T-helper 22 cell (primary cell): ENCODE results near the gene SUN2.

Experiments
- DNase-seq: peaks from one replicate; pipeline ENCODE4 v3.0.0-alpha.2; 2020; ENCODE audit warnings: low read depth

SUN2 gene

DNA sequence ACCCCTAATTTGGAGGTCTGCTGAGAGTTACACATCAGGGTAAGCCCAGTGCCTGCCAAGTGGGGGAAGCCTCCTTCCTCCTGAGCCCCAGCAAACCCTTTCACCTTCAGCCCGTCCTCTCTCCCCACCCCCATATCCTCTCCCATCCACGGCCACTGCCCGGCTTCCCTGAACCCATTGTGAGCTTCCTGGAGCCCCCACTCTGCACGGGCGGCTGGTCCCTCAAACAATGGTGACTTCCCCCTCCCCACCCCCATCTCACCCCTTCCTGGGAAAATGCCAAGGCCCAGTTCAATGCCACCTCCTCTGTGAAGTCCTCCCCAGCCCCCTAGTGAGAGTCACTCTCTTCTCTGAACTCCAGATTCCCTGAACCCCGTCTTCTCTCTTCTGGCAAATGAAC is 20.3 kb upstream of the SUN2 start:
- no peak for DNase-seq

DNA sequence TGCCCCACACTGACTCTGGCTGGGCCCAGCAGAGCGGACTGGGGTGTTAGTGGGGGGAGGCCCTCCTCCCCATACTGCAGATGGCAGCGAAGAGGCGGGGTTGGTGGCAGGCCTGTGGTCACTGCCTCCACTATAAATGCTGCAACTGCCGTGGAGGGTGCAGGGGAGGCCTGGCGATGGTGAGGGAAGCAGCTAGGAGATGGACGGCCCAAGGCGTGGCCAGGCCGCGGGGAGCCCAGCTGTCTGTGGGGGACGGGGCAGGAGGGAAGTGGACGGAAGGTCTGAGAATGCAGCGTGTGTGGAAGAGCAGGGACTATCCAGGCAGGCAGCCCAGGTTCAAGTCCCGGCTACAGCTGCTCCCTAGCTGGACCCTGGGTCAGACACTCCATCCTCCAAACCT is 19.9 kb upstream of the SUN2 start:
- no peak for DNase-seq

DNA sequence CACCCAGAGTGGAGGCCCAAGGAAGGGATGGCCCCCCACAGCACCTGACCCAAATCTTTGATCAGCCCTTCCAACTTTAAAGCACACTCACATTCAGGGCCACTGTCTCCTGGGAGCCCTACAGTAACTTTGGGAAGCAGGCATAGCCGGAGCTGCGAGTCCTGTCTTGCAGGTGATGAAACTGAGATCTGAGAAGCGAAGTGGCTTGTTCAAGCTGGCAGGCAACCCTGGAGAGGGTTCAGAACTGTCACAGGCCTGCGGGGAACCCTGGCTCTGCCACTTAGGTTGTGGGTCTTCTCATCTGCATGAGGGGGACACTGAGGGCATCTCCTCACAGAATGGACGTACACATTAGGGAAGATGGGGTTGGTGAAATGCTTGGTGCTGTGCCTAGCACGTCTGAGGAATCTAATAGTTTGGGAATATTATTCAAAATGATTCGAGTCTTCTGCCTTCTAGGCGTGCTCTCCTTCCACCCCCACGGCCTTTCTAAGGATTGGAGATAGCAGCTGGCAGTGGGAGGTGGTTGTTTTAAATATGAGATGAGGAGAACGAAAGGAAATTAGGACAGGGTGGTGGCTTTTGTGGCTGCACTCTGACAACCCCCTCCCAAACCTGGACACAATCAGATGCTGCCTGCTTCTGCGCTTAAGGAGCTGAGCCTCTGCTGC is 18.8 kb upstream of the SUN2 start:
- no peak for DNase-seq

DNA sequence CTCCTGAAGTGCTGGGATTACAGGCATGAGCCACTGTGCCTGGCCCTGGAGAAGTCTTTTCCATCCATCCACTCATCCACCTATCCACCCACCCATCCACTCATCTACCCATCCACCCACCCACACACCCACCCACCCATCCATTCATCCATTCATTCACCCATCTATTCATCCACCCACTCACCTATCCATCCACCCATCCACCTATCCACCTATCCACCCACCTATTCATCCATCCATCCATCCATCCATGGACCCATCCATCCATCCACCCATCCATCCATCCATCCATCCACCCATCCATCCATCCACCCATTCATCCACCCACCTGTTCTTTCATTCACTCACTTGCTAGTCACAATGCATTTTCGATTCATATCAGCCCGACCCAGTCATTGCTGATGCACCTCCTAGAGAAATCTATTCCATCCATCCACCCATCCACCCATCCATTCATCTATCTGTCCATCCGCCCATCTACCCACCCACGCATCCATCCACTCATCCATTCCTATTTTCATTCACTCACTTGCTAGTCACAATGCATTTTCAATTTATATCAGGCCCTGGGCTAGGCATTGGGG is 17.7 kb upstream of the SUN2 start:
- DNase-seq = no peak

DNA sequence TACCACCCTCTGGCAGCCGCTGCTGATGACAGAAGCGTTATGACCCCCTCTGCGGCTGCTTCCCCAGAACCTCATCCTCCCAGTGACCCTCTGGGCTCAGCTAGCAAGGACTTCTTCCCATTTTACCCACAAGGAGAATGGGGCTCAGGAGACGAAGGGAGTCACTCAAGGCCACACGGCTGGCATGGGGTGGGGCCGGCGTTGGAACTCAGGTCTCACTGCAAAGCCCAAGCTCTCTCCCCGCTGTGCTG is 16.8 kb upstream of the SUN2 start:
- DNase-seq = no peak

DNA sequence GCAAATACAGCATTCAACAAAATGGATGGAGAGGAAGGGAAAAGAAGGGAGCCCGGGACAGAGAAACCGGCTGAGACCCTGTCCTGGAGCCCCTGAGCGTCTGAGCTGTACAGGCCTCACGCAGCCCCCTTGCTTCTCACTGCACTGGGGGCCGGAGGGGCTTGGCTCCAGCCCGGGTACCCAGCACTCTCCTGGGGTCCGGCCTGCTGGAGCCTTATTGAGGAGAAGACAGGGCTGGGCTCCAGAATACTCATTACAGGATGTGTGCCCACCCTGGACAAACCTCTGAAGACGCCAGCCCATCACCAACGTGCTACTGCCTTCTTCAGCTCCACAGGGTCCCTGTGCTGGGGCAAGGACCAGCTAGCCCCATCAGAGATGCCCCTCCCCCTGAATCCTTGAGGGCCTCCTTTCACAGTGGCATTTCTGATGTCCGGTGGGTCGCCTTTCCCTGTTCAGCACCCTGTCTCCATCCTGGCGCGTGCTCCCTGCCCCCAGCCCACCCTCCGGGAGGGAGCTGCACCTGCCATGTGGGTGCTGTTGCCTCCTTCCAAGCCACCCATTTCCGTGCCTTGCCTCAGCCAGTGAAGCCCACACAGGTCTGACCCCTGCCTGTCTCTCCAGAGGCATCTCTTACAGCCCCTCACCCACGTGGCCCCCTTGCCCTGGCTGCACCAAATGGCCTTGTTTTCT is 14.6 kb upstream of the SUN2 start:
- no peak for DNase-seq

DNA sequence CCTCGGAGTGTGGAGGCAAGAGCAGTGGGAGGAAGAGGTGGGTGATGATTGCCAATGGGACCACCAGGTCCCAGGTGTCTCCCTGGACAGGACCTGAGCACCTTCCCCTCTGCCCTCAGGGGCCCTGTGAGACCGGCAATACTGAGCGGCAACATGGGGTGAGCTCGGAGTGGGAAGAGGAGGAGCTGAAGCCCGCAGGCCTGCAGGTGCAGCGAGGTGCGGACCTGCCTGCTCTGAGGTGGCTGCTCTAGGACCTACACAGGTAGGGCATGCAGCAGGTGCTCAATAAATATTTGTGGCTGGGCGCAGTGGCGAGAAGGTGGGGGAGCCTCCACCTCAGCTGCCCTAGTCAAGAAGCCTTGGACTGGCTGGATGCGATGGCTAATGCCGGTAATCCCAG is 12.2 kb upstream of the SUN2 start:
- DNase-seq = no peak

DNA sequence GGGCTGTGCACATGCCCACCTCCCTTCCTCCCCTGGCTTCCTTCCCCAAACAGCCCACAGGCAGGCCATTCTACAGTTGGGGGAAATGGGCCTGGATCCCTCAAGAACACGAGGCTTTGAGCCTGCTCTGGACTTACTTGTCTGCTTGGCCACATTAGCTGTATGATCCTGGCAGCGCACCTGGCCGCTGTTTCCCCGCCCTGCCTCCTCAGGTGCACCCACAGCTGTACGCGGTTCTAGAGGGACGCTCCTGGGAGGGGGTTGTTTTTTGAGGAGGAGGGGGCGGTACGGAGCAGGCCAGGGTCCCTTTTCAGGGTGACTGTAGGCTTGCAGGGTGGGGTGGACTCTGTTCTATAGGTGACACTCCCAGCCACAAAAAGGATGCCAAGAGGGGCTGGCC is 11.5 kb upstream of the SUN2 start:
- DNase-seq = no peak

DNA sequence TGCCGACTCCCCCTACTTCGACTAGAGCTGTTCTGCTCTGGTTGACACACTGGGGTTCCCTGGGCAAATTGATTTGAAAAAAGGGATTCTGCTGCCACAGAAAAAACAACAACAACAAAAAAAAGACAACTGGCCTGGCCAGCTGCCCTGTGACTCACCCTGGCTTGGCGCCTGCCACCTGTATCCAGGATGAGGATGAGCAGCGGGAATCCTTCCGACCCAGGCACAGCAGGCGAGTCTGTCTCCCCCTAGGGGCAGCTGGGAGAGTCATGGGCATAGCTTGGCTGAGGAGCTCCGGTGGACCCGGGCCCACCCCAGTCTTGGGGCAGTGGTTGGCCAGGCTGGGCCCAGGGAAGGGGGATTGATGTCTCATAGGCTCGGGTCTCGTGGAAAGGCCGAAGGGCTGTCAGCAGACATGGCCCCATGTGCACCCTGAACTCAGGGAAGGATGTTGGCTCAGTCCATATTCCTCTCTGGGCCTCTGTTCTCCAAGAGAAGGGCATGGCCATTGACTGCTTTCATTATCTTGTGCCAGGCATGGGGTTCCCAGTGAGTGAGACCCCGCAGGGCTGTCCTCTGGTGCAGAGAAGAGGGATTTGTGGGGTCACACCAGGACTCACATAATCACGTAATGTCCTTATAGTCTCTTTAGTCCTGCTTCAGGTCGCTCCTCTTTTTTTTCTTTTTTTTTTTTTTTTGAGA is 10.4 kb upstream of the SUN2 start:
- DNase-seq = no peak

DNA sequence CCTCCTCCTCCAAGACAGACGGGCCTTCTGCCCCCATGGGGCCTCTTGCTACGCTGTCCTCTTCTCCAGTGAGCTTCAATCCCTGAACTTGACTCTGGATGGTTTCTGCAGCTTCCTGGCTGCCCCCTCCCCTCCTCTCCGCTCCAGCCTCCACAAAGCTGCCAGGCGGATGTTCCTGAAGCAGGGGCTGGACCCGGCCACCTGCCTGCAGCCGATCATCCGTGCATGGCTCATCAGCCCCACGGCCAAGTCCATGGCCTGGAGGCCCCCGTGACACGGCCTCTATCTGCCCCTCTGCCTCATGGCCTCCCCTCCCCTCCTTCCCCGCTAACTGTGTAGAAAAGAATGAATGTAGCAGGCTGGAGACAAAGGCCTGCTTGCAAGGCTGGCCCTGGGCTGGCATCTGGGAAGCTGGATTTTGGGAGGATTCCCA is 6.8 kb upstream of the SUN2 start:
- DNase-seq = no peak

DNA sequence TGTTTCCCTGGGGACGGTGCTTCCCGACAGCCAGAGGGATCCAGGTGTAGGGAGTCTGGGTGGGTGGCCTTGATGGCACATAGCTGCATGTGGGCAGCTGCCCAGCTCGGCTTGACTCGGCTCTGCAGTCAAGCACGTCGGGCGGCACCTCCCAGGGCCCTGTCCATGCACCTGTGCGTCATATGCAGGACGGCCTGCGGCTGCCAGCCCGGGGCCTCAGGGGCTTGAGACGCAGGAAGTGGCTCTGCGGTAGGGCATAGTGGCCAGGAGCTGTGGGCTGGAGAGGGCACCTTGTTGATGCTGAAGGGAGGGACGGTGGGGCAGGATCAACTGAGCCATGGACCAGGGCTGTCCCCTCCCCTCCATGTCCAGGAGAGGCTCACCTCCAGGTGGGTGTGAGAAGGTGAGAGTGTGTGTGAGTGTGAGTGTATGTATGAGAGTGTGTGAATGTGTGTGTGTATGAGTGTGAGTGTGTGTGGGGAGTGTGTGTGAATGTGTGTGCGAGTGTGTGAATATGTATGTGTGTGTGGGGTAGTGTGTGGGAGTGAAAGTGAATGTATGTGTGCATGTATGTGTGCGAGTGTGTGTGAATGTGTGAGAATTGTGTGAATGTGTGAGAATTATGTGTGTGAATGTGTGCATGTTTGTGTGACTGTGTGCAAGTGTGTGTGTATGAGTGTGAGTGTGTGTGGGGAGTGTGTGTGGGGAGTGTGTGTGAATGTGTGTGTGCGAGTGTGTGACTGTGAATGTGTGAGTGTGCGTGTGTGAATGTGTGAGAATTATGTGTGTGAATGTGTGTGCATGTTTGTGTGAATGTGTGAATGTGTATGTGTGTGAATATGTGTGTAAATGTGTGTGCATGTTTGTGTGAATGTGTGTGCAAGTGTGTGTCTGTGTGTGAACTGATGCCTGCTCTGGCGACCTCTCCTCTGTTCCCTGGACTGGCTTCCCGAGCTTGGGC is 5.7 kb upstream of the SUN2 start:
- DNase-seq = no peak

DNA sequence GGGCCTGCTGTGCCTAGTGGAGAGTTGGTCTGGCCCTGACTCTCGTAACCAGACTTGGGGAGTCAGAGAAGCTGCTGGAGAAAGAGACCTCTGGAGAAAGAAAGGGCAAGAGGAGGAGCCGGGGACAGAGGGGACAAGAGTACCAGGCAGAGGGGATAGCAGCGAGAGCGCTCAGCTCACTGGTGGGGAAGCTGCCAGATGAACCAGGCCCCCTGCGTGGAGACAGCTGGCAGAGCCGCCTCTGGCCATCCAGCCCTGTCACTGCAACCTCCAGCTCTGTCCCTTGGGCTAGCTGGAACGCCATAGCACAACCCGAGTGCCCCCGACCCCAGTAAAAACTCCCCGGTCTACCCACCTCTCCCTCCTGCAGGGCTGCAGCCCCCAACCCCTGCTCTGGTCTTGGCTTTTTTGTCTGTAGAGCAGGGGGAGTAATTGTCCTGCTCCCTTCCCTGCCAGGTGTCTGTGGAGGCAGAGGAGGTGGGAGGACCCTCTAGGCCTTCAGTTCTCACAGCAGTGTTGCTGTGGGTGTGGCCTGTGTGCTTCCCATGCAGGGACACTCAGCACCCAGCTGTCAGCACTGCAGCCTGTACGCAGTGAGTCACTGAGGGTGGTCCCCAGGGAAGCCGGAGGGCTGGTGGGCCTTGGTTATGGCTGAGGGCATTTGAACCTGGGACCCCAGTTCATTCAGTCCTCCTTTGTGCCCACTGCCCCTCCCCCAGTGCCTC is 4.8 kb upstream of the SUN2 start:
- no peak for DNase-seq

DNA sequence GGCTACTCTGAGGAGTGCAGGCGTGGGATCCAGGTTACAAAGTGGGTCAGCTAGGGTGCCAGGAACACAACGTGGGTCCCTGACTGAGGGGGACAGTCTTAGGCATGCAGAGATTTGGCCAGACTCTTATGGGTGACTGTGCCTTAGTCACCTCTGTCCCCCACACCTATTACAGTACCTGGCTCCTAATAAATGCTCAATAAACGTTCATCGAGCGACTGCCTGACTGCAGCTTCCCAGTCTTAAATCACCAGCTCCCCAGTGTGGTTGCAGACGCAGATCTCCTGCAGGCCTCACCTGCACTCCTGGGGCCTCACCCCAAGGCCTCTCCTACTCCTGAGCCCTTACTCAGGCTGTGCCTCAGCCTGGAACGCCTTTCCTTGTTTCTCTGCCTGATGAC is 3.2 kb upstream of the SUN2 start:
- DNase-seq = no peak

DNA sequence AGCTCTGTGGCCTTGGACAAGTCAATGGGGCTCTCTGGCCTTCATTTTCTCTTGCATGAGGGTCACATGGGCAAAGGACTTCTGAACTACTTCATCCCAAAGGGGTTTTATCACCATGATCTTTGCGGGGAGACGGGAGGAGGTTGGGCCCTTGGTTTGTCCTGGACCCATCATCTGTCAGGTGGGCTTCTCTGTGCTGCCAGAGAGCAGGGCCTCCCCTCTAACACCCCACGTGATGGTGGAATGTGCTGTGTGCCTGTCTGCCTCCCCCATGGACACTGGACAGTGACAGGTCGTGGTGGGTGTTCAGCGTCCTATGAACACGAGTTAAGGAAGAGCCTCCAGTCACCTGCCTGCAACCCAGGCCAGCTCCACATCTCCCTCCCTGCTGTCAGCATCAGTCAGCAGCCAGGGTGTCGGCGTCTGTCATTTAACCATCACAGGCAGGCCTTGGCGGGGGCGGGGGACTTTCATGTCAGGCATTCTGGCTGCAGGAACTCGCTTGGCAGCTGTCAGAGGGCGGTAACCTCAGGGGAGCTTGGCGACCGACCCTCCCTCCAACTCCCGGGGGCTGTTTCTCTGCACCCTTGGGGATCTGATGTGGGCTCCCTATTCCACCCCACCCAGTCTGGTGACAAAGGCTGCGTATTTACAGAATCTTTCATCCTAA is 2.6 kb upstream of the SUN2 start:
- DNase-seq = peak; percentile 50

DNA sequence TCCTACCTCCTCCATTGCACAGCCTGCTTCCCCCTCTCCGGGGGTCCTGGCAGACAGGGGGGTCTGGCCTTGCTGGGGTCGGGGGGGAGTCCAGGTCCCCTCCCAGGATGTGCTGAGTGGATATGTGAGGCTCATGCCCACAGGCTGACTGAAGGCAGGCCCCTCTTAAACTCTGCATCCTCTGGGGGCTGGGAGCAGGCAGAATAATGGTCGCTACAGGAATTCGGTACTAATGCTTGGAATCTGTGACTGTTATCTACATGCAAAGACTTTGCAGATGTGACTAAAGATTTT is 1.6 kb upstream of the SUN2 start:
- no peak for DNase-seq

DNA sequence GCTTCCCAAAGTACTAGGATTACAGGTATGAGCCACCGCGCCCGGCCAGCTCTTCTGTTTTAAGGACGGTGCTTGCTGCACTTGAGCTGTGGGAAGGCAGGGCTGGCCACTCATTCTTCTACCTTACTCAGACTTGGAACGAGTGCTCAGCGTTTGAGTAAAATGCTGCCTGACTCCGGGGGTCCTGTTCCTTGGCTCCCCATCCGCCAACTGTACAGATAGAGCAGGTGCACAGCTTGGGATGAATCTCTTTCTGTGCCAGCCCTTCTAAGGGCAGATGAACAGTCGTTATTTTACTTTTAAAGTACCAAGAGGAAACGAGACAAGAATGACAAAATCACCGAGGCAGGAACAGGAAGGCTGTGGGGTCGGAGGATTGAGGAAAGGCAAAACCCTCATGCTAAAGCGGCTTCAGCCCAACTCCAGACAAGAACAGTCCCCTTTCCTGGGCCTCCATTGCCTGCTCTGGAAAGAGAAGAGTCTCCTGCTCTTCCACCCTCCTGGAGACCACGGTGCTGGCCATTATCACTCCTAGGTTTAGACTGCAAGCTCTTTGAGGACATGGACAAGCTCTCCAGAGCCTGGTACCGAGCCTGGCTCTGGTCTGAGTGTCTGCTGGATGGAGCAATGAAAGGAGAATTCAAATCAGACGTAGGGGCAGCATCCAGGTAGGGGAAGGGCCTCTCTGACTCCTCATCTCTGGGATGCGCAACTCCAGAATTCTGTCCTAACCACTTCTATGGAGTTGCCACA is 1.1 kb upstream of the SUN2 start:
- DNase-seq = no peak

DNA sequence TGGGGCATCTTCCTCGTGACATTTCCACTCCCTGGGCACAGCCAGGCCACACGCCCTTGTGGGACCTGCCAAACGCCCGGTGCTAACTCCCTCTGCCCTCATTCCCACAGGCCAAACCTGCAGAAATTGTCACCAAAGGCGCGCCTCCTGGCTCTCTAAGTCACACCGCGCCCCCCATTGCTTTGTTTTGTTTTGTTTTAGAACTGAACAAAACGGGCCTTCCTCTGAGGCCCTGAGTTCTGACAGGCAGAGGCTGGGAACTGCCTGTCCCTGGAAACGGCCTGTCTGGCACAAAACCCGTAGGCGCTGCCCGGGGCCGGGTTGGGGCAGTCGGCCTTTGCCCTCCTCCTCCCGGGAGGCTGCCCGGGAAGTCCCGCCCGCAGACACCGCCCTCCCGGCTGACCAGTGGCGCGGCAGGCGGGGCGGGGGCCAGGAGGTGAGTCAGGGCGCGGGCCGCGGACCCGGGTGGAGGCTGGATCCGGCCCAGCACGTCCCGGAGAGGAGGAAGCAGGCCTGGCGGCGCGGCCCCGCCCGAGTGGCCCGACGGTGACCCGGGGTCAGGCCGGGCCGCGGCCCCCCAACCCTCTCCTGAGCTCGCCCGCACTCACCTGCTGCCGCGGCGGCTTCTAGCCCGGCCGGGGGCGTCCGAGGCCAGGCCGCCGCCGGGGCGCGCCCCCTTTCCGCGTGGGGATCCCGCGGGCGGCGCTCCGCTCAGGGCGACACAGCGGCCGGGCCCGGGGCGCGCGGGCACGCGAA is 465 bp downstream of the SUN2 start:
- peak; percentile 50 for DNase-seq

DNA sequence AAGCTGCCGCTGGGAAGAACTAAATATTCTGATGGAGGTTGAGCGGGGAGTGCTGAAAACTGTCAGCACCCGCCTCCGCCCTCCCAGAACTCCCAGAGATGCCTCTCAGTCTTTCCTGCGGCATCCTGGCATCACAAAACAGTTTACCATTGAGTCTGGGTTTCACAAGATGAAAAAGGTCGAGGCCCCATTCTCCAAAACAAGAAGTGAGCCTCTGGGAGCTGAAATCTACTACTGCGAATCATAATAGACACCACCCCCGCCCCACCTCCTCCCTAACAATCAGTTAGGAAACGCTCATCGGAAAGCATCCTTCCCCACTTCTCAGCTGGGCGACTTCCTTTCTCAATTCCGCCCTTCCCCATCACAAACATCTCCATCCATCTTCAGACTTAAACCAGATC is 1.0 kb downstream of the SUN2 start:
- DNase-seq = no peak

DNA sequence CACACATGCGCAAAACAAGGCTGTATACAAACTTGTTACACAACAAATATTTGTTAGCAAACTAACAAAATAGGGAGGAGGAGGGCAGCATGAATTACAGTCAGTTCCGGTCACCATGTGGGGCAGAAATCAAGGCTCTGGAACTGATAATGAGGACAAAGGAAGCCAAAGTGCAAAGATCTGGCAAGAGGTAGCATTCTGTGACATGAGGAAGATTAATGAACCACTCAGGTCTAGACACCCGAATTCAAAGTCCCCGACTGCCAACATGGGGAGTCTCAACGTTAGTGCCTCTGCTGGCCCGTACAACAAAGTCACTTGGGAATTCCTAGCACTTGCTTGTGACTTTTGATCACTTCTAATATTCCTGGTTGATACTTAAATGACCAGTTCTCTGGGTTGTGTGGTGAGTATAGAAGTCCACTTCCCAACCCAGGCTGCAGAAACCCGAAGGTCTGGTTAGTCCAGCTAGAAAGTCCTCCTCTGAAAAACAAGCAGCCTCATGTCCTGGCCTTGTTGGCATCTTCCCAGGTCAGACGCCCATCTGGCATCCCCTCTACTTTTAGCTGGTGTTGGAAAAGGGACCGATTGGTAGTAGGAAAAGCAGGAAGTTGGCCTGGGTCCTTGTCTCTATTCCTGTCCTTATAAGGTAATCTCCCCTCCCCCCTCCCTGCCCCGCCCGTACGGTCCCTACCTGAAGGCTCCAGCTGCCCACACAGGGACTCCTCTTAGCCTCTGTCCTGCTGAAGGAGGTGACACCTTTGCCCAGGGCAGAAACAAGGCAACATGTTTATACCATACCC is 1.6 kb downstream of the SUN2 start:
- DNase-seq = no peak
